GM21360 (cell line): ENCODE measurements around the gene PRKAG2.
A peak's percentile ranks its signal among the peaks of the same experiment; 100 is the strongest.
"Not testable (repeated sequence)": the region's sequence is repeated elsewhere in the genome, so short reads cannot be mapped to it uniquely, and the experiment has no call there.

Experiments used
- ATAC-seq: cut with Tn5 transposase; IDR thresholded peaks from one replicate; pipeline ENCODE4 v1.9.1; 2021; ENCODE audit warnings: mild to moderate bottlenecking, moderate library complexity; ENCODE audit not compliant: unreplicated experiment

Gene PRKAG2

GRCh38 chr7:151541709-151542499 is 335.0 kb downstream of the PRKAG2 start:
- ATAC-seq: no peak

GRCh38 chr7:151540146-151540545 is 336.8 kb downstream of the PRKAG2 start:
- ATAC-seq: no peak

- ATAC-seq: no peak
These were observed 337.7 kb downstream of the PRKAG2 start for GRCh38 chr7:151539088-151539671.

DNA sequence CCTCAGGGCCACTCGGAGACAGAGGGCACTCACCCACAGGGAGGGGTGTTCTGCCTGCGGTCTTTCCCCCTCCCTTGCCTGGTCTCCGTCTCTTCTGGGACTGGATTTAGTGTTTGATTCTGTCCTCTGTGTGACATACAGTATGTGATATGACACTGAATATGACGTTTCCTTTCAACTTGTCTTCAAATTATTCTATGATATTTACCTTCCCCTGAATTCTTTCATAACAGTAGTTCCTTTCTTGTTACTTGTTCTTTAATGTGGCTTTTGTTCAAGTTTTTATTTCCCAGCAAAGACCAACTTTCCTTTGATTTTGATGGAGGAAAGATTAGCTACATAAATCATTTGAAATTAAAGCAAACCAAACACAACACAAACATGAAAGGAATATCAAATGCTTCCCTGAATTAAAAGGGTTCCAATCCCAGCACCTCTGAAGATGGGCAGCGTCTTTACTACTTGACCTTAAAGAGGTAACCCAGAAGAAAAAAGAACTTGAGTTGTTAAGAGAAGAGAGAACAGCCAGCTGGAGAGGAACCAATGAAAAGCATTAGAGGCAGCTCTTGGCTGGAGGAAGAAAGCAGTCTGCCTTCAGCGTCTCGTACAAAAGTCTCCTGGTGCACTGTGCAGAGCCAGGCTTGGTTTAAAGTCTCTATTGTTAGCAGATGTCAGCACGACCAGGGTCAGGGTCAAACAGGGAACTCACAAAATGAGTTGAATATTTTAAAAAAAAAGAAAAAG is 338.9 kb downstream of the PRKAG2 start:
- no peak for ATAC-seq

DNA sequence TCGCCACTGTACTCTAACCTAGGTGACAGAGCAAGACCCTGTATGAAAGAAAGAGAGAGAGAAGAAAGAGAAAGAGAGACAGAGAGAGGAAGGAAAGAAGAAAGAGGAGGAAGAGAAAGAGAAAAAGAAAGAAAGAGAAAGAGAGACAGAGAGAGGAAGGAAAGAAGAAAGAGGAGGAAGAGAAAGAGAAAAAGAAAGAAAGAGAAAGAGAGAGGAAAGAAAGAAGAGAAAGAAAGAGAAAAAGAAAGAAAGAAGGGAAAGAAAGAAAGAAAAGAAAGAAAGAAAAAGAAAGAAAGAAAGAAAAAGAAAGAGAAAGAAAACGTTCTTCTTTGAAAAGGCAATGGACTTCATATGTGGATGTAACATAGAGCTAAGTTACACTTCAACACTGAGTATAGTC is 340.7 kb downstream of the PRKAG2 start:
- not testable (repeated sequence) for ATAC-seq

GRCh38 chr7:151529842-151530241 is 347.1 kb downstream of the PRKAG2 start:
- no peak for ATAC-seq

GRCh38 chr7:151524845-151525244 is 352.1 kb downstream of the PRKAG2 start:
- ATAC-seq: no peak

DNA sequence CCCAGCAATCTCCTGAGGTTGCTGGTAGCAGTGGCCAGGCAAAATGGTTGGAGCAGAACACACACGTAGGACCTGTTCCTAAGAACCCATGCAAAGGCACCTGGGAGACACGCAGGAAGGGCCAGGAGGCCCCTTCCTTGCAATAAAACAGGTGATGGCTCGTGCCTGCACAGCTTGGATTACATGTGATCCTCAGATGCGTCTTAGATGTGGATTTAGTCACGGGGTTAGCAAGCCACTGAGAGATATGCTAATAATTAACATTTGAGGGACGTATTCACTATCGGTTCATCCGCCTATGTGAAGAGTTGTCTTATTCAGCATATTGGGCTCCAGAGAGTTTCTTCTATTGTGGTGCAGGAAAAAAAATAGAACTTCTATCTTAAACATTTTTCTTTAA is 352.6 kb downstream of the PRKAG2 start:
- ATAC-seq: no peak

DNA sequence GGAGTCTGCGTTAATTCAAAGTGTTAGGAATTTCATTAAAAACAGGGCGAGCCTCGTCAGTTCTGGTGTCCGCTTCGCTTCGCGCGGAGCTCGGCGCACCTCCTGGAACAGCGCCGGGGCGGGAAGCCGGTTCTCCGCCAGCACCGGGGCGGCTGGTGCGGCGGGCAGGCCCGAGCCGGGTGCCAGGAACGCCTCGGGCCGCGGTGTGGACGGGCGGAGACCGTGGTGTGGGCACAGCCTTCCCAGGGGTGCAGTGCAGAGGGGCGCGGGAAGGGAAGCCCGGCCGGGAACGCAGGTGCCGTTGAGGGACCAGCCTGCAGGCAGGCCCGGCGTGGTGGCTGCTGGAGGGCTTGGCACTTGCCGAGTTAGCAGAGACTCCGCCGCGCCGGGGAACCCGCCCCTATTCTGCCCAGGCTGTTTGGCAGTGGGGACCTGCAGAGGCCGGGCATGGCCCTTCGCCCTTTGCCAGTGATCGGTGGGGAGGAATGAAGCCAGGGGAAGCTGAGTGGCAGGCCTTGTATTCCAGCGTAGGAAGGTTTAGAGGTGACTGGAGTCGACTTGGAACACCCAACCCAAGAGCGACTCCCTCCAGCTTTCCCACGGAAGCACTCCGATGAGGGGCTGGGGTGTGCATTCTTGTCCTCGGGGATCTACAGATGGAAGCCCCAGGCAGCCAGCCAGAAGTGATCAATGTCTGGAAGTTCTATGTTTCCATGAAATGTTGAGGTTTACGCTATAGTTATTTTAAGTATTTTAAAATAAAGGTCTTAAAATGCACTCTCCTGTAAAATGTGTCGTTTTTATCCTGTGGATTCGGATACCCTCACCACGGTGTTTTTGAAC is 356.3 kb downstream of the PRKAG2 start:
- no peak for ATAC-seq

DNA sequence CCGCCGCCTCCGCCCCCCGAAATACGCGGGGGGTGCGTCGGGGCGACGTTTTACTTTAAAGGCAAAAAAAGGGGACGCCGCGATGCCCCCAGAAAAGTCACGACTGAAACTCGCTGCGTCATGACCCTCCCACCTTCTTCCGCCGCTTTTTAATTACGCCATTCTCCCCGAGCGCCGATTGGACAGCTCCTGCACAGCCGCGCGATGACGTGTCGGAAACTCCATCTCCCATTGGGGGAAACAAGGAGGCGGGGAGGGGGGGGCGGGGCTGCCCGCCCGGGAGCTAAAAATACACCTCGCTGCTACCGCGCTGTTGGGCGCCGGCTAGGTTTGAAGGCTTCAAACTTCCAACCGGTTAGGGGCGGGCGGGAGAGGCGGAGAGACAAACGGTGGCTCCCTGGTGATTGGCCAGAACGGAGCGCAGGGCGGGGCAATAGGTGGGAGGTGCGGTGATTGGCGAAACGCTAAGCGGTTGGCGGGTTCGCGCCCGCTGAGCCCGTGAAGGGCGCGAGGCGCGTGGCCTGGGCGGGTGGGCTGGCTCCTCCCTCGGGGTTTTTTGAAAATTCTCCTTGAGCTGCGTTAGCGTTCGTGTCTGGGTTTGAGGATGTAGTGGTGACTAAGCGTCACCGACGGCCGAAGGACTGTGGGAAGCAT is 357.0 kb downstream of the PRKAG2 start, which contains the start of gene RHEB:
RHEB (minus strand) TSS at position 131 of the 654 bp plus-strand sequence. CDS start 384 bp downstream, outside the sequence.
- ATAC-seq: peak; percentile 65

DNA sequence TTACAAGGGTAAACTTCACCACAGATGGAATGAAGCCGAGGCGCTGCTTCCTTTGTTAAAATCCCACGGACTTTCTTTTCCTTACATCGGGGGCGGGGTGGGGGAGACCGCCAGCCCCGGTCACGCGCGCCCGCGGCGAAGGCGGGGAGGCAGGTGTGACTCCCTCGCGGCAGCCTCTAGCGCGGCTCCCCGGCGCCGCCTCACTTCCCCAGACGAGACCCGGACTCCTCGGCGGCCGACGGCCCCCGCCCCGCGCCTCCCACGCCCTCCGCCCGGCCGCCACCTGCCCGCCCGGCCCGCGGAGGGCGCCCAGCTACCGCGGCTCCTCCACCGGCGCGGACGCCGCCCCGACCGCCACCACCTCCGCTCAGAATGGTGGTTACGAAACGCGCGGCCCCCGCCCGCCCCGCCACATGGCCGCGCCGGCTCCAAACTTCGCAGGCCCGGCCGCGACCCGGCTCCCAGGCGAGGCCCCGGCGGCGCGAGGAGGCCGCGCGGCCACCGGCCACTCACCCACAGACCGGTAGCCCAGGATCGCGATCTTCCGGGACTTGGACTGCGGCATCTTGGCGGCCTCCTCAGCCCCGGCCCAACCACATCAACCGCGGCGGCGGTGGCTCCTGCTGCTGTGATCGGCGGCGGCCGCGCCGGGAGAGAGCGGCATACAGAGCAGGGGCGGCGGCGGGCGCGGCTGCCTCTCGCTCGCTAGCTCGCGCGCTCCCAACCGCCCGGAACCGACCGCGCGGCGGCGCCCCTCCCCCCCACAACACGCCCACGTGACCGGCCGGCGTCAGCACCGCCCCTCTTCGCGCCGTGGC is 357.8 kb downstream of the PRKAG2 start:
- ATAC-seq: peak; percentile 36

- no peak for ATAC-seq
These were observed 358.6 kb downstream of the PRKAG2 start for GRCh38 chr7:151518105-151518946.

- ATAC-seq: no peak
These were observed 359.3 kb downstream of the PRKAG2 start for GRCh38 chr7:151517601-151518104.

- no peak for ATAC-seq
These were observed 361.7 kb downstream of the PRKAG2 start for GRCh38 chr7:151515276-151515565.

DNA sequence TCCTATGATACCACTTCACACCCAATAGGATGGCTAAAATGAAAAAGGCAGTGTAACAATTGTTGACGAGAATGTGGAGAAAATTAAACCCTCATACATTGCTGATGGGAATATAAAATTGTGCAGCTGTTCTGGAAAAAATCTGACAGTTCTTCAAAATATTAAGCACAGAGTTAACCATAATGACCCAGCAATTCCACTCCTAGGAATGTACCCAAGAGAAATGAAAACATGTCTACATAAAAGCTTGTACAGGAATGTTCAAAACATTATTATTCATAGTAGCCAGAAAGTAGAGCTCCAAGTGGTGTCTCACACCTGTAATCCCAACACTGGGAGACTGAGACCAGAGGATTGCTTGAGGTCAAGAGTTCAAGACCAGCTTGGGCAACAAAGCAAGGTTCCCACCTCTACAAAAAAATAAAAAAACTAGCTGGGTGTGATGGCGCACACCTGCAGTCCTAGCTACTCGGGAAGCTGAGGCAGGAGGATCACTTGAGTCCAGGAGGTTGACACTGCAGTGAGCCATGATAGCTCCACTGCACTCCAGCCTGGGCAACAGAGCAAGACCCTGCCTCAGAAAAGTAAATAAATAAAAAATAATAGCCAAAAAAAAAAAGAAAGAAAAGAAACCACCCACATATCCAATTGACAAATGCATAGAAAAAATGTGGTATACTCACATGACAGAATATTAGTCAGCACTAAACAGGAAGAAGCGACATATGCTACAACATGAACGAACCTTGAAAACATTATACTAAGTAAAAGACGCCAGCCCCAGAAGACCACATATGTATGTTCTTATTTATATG is 362.2 kb downstream of the PRKAG2 start:
- no peak for ATAC-seq

- ATAC-seq: no peak
These were observed 363.8 kb downstream of the PRKAG2 start for GRCh38 chr7:151513133-151513532.

DNA sequence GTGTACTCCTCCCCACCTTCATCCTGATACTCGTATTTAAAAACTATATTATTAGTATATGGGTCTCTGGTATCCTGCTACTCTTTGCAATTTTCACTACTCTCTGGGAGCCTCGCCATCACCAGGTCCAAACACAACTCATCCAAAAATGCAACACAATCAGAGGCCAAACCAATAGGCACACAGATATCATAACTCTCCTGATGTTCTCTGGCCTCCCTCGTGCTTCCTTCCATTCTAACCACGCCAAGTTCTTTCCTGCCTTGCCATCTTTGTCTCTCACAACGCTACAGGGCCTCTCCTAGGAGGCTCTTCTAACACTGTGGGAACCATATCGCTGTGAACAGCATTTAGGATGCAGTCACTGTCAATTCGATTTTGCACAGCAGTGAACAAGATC is 364.6 kb downstream of the PRKAG2 start:
- ATAC-seq: no peak

- ATAC-seq: no peak
These were observed 365.0 kb downstream of the PRKAG2 start for GRCh38 chr7:151511946-151512345.
